ENCODE data around the gene CYP8B1. TPM values are rescaled to one million over a fixed set of nuclear protein-coding genes. Genes with fewer than 3 reads are reported as not detected.

The CYP8B1 gene
- total and polyA plus RNA-seq, 2 of the 13 experiments (the other 11 are each of a cell fraction or from before 2014, with no cell fraction given), result 0.58 to 2.0 TPM

- TF ChIP-seq ZBTB4 (CRISPR knock-in tag; IDR thresholded peaks at IDR 0.05; ENCODE audit: borderline replicate concordance) (no peak), U2AF1 (optimal IDR thresholded peaks at IDR 0.05; ENCODE audit: low read depth, low read length) (no peak), FUBP1 (CRISPR knock-in tag; IDR thresholded peaks at IDR 0.05; ENCODE audit: borderline replicate concordance) (no peak), POLR2AphosphoS2 (IDR thresholded peaks at IDR 0.05; ENCODE audit: low read depth, low read length) (no peak), NCOA2 (CRISPR knock-in tag; IDR thresholded peaks at IDR 0.05) (0 out of 2 replicates have a peak, but pooled peaks have one; percentile 31), TEAD2 (CRISPR knock-in tag; IDR thresholded peaks at IDR 0.05) (0 out of 2 replicates have a peak, but pooled peaks have one; percentile 28), ZBTB2 (CRISPR knock-in tag; IDR thresholded peaks at IDR 0.05; ENCODE audit: low read depth) (no peak), CREBL2 (CRISPR knock-in tag; IDR thresholded peaks at IDR 0.05; ENCODE audit: borderline replicate concordance) (no peak), FOXP1 (IDR thresholded peaks at IDR 0.05) (no peak), FOXP1 (CRISPR knock-in tag; IDR thresholded peaks at IDR 0.05) (no peak), NR2F6 (IDR thresholded peaks at IDR 0.05) (no peak), NR2F6 (CRISPR knock-in tag; IDR thresholded peaks at IDR 0.05) (0 out of 2 replicates have a peak, but pooled peaks have one; percentile 8), HNRNPUL1 (IDR thresholded peaks at IDR 0.05; ENCODE audit: low read depth, low read length) (no peak), NFATC3 (CRISPR knock-in tag; IDR thresholded peaks at IDR 0.05) (no peak), ZNF17 (CRISPR knock-in tag; IDR thresholded peaks at IDR 0.05) (no peak), ZNF740 (CRISPR knock-in tag; IDR thresholded peaks at IDR 0.05) (no peak), CBFB (CRISPR knock-in tag; IDR thresholded peaks at IDR 0.05) (no peak), ZNF530 (CRISPR knock-in tag; IDR thresholded peaks at IDR 0.05; ENCODE audit: low read depth) (no peak), ZNF512 (CRISPR knock-in tag; IDR thresholded peaks at IDR 0.05) (no peak), ZFY (CRISPR knock-in tag; IDR thresholded peaks at IDR 0.05) (no peak)
These were observed 39.3 kb upstream of the CYP8B1 start (continued) for GRCh38 chr3:42914771-42915515.

All from HepG2 (cell line).